Measurements from ENCODE around the gene SYPL1. TPM values are rescaled to one million over a fixed set of nuclear protein-coding genes. Genes with fewer than 3 reads are reported as not detected.

Gene SYPL1
- total and polyA plus RNA-seq, 2 donors (not counting 1 experiment from before 2014, with no cell fraction given), result 58.5 to 130 TPM

DNA sequence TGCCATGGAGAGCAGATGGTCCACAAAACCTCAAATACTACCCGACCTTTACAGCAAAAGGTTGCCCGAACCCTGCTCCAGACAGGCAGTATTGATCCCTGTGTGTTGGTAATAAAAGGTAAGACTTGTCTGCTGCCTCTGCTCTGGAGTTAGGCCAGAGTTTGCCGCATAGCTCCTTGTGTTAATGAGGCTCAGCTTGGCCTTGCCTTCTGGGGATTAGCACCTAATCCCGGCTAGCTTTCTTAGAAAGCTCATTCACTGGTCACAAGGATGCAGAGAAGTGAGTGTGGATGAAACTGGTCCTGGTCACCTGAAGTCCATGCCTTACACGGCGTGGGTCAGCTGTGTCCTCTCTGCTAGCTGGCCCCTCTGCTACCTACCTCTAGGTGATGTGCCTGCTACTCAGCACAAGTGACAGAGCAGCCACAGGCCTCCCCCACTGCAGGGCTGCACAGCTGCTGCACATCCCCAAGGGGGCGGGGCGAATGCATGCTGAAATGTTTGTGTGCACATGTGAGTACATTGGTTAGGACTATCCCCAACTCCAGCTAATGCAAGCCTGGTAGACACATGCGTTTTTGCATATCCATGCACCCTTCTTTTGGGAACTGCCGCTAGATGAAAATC, 31.7 kb upstream of the SYPL1 start:
- ChIA-PET POLR2A (interaction anchor here (1.3 kb wide), 1 partner anchor 30 kb away, joined by 3 read pairs; no protein-coding TSS in a partner anchor), CTCF (interaction anchor here (0.9 to 1.9 kb wide), 3 partner anchors 10 to 102 kb away, joined by 3 to 9 read pairs (median 4); no protein-coding TSS in a partner anchor)
- ATAC-seq (ENCODE audit: low read depth) (no peak), DNase-seq (no peak)
- intact Hi-C loops (cut with micrococcal nuclease), result no loop called here
- H3K4me1 ChIP-seq (ENCODE audit: control insufficient read depth in 2 of 2, insufficient read depth in 2 of 2, low read length in 2 of 2), result peaks cover 0 to 3% of the 10 kb centered on the region in 2 donors
- WGBS (ENCODE audit: insufficient coverage), result 96% methylated on average over 4 of the region's 10 CpGs
- H3K36me3 ChIP-seq (replicated peaks in 1 of 2; ENCODE audit: control extremely low read depth in 1 of 2, control insufficient read depth in 1 of 2, extremely low read depth in 1 of 2, insufficient read depth in 2 of 2, low read length in 1 of 2), result no peaks in the 10 kb centered on the region
- no peaks in the 10 kb centered on the region for H3K79me2 ChIP-seq (ENCODE audit: control insufficient read depth, insufficient read depth, low read length)
- H3K27ac Mint-ChIP-seq, result no peak overlapping the region
- peaks cover 9% of the 10 kb centered on the region for H3K4me1 Mint-ChIP-seq
- no peak overlapping the region for H3K27ac ChIP-seq (ENCODE audit: low read length in 2 of 2)
- peaks cover 3% of the 10 kb centered on the region for H3K9me3 Mint-ChIP-seq (ENCODE audit: insufficient read depth)
- TF ChIP-seq, protein P1, sequence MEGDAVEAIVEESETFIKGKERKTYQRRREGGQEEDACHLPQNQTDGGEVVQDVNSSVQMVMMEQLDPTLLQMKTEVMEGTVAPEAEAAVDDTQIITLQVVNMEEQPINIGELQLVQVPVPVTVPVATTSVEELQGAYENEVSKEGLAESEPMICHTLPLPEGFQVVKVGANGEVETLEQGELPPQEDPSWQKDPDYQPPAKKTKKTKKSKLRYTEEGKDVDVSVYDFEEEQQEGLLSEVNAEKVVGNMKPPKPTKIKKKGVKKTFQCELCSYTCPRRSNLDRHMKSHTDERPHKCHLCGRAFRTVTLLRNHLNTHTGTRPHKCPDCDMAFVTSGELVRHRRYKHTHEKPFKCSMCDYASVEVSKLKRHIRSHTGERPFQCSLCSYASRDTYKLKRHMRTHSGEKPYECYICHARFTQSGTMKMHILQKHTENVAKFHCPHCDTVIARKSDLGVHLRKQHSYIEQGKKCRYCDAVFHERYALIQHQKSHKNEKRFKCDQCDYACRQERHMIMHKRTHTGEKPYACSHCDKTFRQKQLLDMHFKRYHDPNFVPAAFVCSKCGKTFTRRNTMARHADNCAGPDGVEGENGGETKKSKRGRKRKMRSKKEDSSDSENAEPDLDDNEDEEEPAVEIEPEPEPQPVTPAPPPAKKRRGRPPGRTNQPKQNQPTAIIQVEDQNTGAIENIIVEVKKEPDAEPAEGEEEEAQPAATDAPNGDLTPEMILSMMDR (IDR thresholded peaks at IDR 0.05), result no peak
- TF ChIP-seq EZH2 (IDR thresholded peaks at IDR 0.05; ENCODE audit: borderline replicate concordance, insufficient read depth, low read depth, low read length, poor library complexity, severe bottlenecking), result no peak
- no peak overlapping the region for H2AFZ ChIP-seq (ENCODE audit: insufficient read depth, low read depth, low read length, poor library complexity, severe bottlenecking)
- no peaks in the 10 kb centered on the region for H3K27me3 Mint-ChIP-seq
- H3K27me3 ChIP-seq (replicated peaks in 1 of 4; ENCODE audit: control extremely low read depth in 1 of 4, control insufficient read depth in 3 of 4, insufficient read depth in 4 of 4, low read length in 3 of 4), result no peaks in the 10 kb centered on the region
- no peak overlapping the region for H3K4me2 ChIP-seq (replicated peaks; ENCODE audit: low read depth, low read length, poor library complexity, severe bottlenecking)
- H3K4me3 Mint-ChIP-seq, result no peak overlapping the region
- no peaks in the 10 kb centered on the region for H3K9me3 ChIP-seq (ENCODE audit: control extremely low read depth in 1 of 3, control insufficient read depth in 2 of 3, insufficient read depth in 1 of 3, low read length in 2 of 3)
- H4K20me1 ChIP-seq (ENCODE audit: control insufficient read depth, insufficient read depth, low read length, poor library complexity, severe bottlenecking), result no peaks in the 10 kb centered on the region
- no peak overlapping the region for H3K4me3 ChIP-seq (ENCODE audit: control extremely low read depth in 1 of 5, extremely low read depth in 1 of 5, insufficient read depth in 1 of 5, low read depth in 2 of 5, low read length in 4 of 5)
- no peak overlapping the region for H3K9ac ChIP-seq (ENCODE audit: low read length)

DNA sequence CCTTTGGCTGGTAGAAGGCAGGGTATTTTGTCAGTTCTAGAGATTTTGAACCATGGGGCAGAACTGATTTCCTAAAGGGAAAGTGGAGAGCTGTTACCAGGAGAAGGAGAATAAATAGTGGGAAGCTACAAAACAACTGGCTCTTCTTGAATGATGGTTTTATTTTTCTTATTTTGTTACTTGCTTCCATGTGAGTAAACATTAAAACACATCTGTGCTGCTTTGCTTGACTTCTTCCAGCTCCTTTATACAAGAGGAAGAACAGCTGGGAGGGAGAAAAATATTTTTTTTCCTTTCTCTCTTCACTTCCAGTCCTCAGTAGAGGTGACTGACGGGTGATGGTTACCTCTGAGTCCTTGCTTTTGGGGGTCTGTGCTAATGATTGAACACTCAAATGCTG, 30.0 kb upstream of the SYPL1 start:
- Mint-ChIP-seq H3K4me1 (peaks cover 12% of the 10 kb centered on the region), H3K27ac (no peak overlapping the region), H3K9me3 (ENCODE audit: insufficient read depth) (peaks cover 3% of the 10 kb centered on the region), H3K4me3 (no peak overlapping the region), H3K27me3 (no peaks in the 10 kb centered on the region)
- ChIA-PET POLR2A (no interaction called here), CTCF (no interaction called here)
- WGBS (ENCODE audit: insufficient coverage), result no CpG with 5 or more reads among the region's 1 CpG
- TF ChIP-seq, protein P1 (IDR thresholded peaks at IDR 0.05), result no peak
- TF ChIP-seq EZH2 (IDR thresholded peaks at IDR 0.05; ENCODE audit: borderline replicate concordance, insufficient read depth, low read depth, low read length, poor library complexity, severe bottlenecking), result no peak
- Histone ChIP-seq H3K27me3 (replicated peaks in 1 of 4; ENCODE audit: control extremely low read depth in 1 of 4, control insufficient read depth in 3 of 4, insufficient read depth in 4 of 4, low read length in 3 of 4) (no peaks in the 10 kb centered on the region), H3K4me2 (replicated peaks; ENCODE audit: low read depth, low read length, poor library complexity, severe bottlenecking) (no peak overlapping the region), H3K27ac (ENCODE audit: low read length in 2 of 2) (no peak overlapping the region), H3K79me2 (ENCODE audit: control insufficient read depth, insufficient read depth, low read length) (no peaks in the 10 kb centered on the region), H4K20me1 (ENCODE audit: control insufficient read depth, insufficient read depth, low read length, poor library complexity, severe bottlenecking) (no peaks in the 10 kb centered on the region), H3K9me3 (ENCODE audit: control extremely low read depth in 1 of 3, control insufficient read depth in 2 of 3, insufficient read depth in 1 of 3, low read length in 2 of 3) (no peaks in the 10 kb centered on the region), H2AFZ (ENCODE audit: insufficient read depth, low read depth, low read length, poor library complexity, severe bottlenecking) (no peak overlapping the region), H3K36me3 (replicated peaks in 1 of 2; ENCODE audit: control extremely low read depth in 1 of 2, control insufficient read depth in 1 of 2, extremely low read depth in 1 of 2, insufficient read depth in 2 of 2, low read length in 1 of 2) (no peaks in the 10 kb centered on the region), H3K4me3 (ENCODE audit: control extremely low read depth in 1 of 5, extremely low read depth in 1 of 5, insufficient read depth in 1 of 5, low read depth in 2 of 5, low read length in 4 of 5) (no peak overlapping the region), H3K9ac (ENCODE audit: low read length) (no peak overlapping the region), H3K4me1 (ENCODE audit: control insufficient read depth in 2 of 2, insufficient read depth in 2 of 2, low read length in 2 of 2) (peaks cover 0 to 3% of the 10 kb centered on the region in 2 donors)
- ATAC-seq (ENCODE audit: low read depth) (no peak), DNase-seq (no peak)
- intact Hi-C loops (cut with micrococcal nuclease), result no loop called here

All from B cell (primary cell).